NB4 (cell line): ENCODE measurements around the gene NDST4.

ENCODE experiments used
- DNase-seq: peaks from one replicate; pipeline ENCODE4 v3.0.0; 2010; ENCODE audit warnings: low read depth
- H3K4me3 ChIP-seq: one replicate; pipeline ENCODE4 v1.5.1; 2011; ENCODE audit warnings: mild to moderate bottlenecking, low read depth, low read length, moderate library complexity
- MAX ChIP-seq: IDR thresholded peaks from 2 replicates; pipeline ENCODE4 v1.6.1; 2011; ENCODE audit warnings: low read depth, low read length
- MYC ChIP-seq: IDR thresholded peaks from 2 replicates; pipeline ENCODE4 v1.6.1; 2011; ENCODE audit warnings: low read depth, low read length
- POLR2A ChIP-seq: IDR thresholded peaks from 2 replicates; pipeline ENCODE4 v1.6.1; 2011; ENCODE audit warnings: mild to moderate bottlenecking; ENCODE audit not compliant: insufficient read length; ENCODE audit errors: extremely low read depth
- TF ChIP-seq, protein P1 (sequence below): IDR thresholded peaks from one replicate; pipeline ENCODE4 v1.5.1; 2012; ENCODE audit warnings: low read depth, low read length

The NDST4 gene

DNA sequence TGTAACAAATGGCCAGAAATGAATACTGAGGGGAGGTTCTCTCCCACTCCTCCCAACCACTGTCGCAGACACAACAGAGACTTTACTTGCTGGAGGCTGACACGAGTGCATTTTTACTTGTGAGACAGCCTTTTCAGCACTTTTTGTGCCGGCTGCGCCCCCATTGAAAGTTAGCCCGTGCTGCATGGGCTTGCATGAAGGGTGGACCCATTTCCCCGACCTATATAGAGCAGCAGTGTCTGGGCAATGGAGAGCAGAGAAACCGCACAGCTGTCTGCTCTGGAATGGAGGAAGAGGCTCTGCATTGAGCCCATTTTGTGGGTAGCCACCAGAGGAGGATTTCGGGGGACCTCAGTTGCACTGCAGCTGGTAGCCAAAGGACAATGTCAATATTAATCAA lies 306.1 kb downstream of the NDST4 start:
- DNase-seq = no peak
- H3K4me3 ChIP-seq = no peak overlapping the region
- no peak for TF ChIP-seq MAX

- TF ChIP-seq MYC = no peak
- no peak for TF ChIP-seq POLR2A
- TF ChIP-seq, protein P1, sequence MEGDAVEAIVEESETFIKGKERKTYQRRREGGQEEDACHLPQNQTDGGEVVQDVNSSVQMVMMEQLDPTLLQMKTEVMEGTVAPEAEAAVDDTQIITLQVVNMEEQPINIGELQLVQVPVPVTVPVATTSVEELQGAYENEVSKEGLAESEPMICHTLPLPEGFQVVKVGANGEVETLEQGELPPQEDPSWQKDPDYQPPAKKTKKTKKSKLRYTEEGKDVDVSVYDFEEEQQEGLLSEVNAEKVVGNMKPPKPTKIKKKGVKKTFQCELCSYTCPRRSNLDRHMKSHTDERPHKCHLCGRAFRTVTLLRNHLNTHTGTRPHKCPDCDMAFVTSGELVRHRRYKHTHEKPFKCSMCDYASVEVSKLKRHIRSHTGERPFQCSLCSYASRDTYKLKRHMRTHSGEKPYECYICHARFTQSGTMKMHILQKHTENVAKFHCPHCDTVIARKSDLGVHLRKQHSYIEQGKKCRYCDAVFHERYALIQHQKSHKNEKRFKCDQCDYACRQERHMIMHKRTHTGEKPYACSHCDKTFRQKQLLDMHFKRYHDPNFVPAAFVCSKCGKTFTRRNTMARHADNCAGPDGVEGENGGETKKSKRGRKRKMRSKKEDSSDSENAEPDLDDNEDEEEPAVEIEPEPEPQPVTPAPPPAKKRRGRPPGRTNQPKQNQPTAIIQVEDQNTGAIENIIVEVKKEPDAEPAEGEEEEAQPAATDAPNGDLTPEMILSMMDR = no peak
- TF ChIP-seq MAX = no peak
- H3K4me3 ChIP-seq = no peak overlapping the region
- DNase-seq = no peak
These were observed 321.4 kb downstream of the NDST4 start for GRCh38 chr4:114791976-114792375.

GRCh38 chr4:114785570-114785969 lies 327.9 kb downstream of the NDST4 start:
- TF ChIP-seq POLR2A (no peak), MAX (no peak), MYC (no peak)
- TF ChIP-seq, protein P1 = no peak
- no peak for DNase-seq
- H3K4me3 ChIP-seq = no peak overlapping the region

DNA sequence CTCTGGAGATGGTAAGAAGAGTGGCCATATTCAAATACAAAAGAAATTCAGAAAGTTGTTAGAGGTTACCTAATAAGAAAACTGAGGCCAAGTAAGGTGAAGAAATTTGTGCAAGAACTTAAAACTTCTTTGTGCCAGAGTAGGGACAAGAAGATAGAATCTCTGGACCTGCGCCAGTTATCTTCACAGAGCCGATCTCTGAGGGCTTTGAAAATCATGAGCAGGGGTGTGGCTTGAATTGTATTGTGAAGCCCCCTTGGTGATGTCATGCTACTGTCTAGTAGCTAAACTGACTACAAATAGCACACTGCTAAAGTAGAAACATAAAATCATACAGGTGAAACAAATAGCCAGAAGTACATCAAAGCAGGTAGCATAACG lies 330.2 kb downstream of the NDST4 start:
- DNase-seq = no peak
- TF ChIP-seq MYC (no peak), MAX (no peak)

DNA sequence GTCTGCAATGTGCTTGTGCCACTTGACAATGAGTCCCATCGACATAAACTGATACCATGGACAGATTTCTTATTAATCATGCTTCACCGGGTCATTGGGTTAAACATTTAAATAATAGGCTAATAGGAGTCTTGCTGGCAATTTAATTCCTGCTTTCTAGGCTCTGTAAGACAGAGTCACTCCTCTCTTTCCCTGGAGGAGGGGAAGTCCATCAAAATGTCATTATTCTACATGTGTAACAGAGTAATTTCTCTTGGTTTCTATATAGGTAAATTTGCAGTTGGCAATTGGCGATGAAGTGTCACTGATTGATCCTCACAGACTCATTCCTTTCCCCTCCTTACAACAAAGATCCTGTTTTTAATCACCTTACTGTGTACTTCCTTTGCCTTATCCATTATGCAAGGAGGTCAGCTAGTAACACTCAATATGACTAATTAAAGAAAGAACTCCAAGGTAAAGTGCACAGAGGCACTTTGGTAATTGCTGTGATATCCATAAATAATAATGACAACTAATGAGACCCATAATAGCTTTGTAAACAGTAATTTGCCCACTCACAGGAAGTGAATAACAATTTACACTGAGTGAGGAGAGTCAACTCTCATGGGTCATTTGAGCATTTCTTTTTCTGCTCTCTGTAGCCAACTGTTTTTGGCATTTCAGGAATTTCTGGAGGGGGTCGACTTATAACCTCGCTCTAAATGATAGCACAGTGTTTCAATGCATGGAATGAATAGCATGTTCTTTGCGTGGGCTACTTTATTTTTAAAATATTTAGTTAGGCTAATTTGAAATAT lies 330.8 kb downstream of the NDST4 start:
- DNase-seq = no peak
- TF ChIP-seq MAX (no peak), POLR2A (no peak), MYC (no peak)
- TF ChIP-seq, protein P1 = no peak
- no peak overlapping the region for H3K4me3 ChIP-seq

More for the DNA sequence above, 330.2 kb downstream of the NDST4 start:
- H3K4me3 ChIP-seq = no peak overlapping the region

- TF ChIP-seq POLR2A (no peak), MAX (no peak), MYC (no peak)
- TF ChIP-seq, protein P1 = no peak
- DNase-seq = peak; percentile 21
- no peak overlapping the region for H3K4me3 ChIP-seq
These were observed 333.2 kb downstream of the NDST4 start for GRCh38 chr4:114780205-114780604.
